H1 (cell line): ENCODE data around the gene SOX13. TPM values are rescaled to one million over a fixed set of nuclear protein-coding genes. Genes with fewer than 3 reads are reported as not detected.

ENCODE experiments used
- POLR2A ChIP-seq, 2 experiments: IDR thresholded peaks; 1 replicate in 1 of 2; 2 replicates in 1 of 2; pipeline ENCODE4 v1.6.1; 2011; ENCODE audit warnings: low read depth in 2 of 2, low read length in 2 of 2, mild to moderate bottlenecking in 2 of 2; ENCODE audit errors: control extremely low read depth in 1 of 2
- polyA plus RNA-seq, 7 experiments: library from polyadenylated mRNA; depleted of rRNA in 3 of 7; stranded (reverse) in 5 of 7; unstranded in 2 of 7; fragments of >200 nt in 5 of 7; fragments of 200-250 nt in 2 of 7; gene quantifications; 1 replicate in 5 of 7; 2 replicates in 1 of 7; 4 replicates in 1 of 7; pipeline versions ENCODE4 v1.2.1 to v1.2.3, GENCODE V29; 2011 to 2013; ENCODE audit warnings: missing spikeins in 2 of 7, mixed read lengths in 2 of 7
- total RNA-seq: library from RNA; stranded (reverse); fragmentation: NEBNext Ultra II Directional; extraction: Animal tissue kit (Norgen Biotek cat#: 25700); gene quantifications from 2 replicates; pipeline ENCODE4 v1.2.1, GENCODE V29; 2021

SOX13 gene
- total and polyA plus RNA-seq, 2 of the 8 experiments (the other 6 are each of a cell fraction or from before 2014, with no cell fraction given): 113 to 173 TPM

DNA sequence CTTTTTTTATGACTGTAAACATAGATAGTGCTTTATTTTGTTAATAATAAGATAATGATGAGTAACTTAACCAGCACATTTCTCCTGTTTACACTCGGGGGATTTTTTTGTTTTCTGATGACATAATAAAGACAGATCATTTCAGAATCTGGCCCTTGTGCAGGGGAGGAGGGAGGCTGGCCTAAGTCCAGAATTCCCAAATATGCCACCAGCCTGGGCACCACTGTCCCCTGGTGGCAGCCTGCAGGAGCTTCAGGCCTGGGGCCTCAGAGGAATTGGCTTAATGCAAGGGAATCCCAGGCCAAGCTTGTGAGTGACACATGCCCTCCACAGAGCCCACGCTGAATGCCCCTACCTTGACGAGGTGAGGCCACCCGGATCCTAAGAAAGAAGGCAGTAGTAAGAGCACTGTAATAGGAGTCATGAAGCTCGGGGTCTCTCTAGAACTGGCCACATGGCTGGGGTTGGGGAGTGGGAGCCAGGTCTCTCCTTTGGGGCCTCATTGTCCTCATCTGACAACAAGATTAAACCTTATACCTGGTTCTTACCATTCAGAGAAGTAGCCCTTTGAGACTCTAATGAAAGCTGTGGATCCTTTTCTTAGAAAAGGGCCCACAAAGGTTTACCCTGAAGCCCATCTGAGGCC lies 54.8 kb downstream of the SOX13 start (continued):
- TF ChIP-seq POLR2A (IDR thresholded peaks at IDR 0.05; ENCODE audit: control extremely low read depth in 1 of 2, low read depth in 2 of 2, low read length in 2 of 2): peak in 1 of 2 experiments; percentile 18; a peak in 1 of 3 replicates
- TF ChIP-seq, all 59 proteins: peak for 3
